Measurements from ENCODE around the gene POP7.

POP7 gene

GRCh38 chr7:100726996-100727761, 21.3 kb downstream of the POP7 start:
- DNase-seq (ENCODE audit: low spot score): no peak

- DNase-seq (ENCODE audit: low spot score): no peak
Measured at GRCh38 chr7:100728196-100728595, 22.3 kb downstream of the POP7 start.

GRCh38 chr7:100730136-100730800, 24.3 kb downstream of the POP7 start:
- DNase-seq (ENCODE audit: low spot score): no peak

- no peak for DNase-seq (ENCODE audit: low spot score)
Measured at GRCh38 chr7:100731937-100732636, 26.2 kb downstream of the POP7 start.

- no peak for DNase-seq (ENCODE audit: low spot score)
Measured at GRCh38 chr7:100735730-100736129, 29.8 kb downstream of the POP7 start.

- no peak for DNase-seq (ENCODE audit: low spot score)
Measured at GRCh38 chr7:100736671-100737070, 30.8 kb downstream of the POP7 start.

- DNase-seq (ENCODE audit: low spot score): no peak
Measured at GRCh38 chr7:100739934-100740333, 34.0 kb downstream of the POP7 start.

- DNase-seq (ENCODE audit: low spot score): no peak
Measured at GRCh38 chr7:100744605-100745004, 38.7 kb downstream of the POP7 start.

GRCh38 chr7:100745184-100745583, 39.3 kb downstream of the POP7 start:
- DNase-seq (ENCODE audit: low spot score): no peak

GRCh38 chr7:100752994-100753393, 47.1 kb downstream of the POP7 start:
- DNase-seq (ENCODE audit: low spot score): no peak

GRCh38 chr7:100753750-100754149, 47.8 kb downstream of the POP7 start:
- DNase-seq (ENCODE audit: low spot score): no peak
